A549 (cell line): ENCODE data around the gene GARS1.
"Not testable (repeated sequence)": the region's sequence is repeated elsewhere in the genome, so short reads cannot be mapped to it uniquely, and the experiment has no call there.

Source experiments
- CHD2 ChIP-seq: fragments of 150-350 bp; IDR thresholded peaks from 2 replicates; pipeline ENCODE4 v1.6.1; 2014; ENCODE audit warnings: low read length; ENCODE audit not compliant: partially characterized antibody
- EP300 ChIP-seq, 2 experiments: fragments of >200 bp; sonication (Bioruptor Twin); formaldehyde crosslinking; IDR thresholded peaks; 2 replicates in 1 of 2; 3 replicates in 1 of 2; pipeline ENCODE4 v1.6.1; 2016 to 2017
- JUNB ChIP-seq: fragments of >200 bp; sonication (Bioruptor Twin); formaldehyde crosslinking; IDR thresholded peaks from 2 replicates; pipeline ENCODE4 v1.6.1; 2016
- NPAS2 ChIP-seq: fragments of 250-450 bp; sonication (Bioruptor Pico); IDR thresholded peaks from 2 replicates; pipeline ENCODE4 v1.8.0; 2022; ENCODE audit warnings: mild to moderate bottlenecking, moderate library complexity, borderline replicate concordance
- POLR2A ChIP-seq: IDR thresholded peaks from 2 replicates; pipeline ENCODE4 v1.6.1; 2012; ENCODE audit warnings: mild to moderate bottlenecking, low read length
- RAD21 ChIP-seq, 2 experiments: fragments of >200 bp in 1 of 2; sonication (Bioruptor Twin) in 1 of 2; formaldehyde crosslinking in 1 of 2; IDR thresholded peaks in 1 of 2; conservative IDR thresholded peaks in 1 of 2; 2 replicates in 1 of 2; 3 replicates in 1 of 2; pipeline ENCODE4 v1.6.1; 2012 to 2018; ENCODE audit warnings: inconsistent platforms in 1 of 2
- RNF2 ChIP-seq: fragments of 200-600 bp; sonication (generic); IDR thresholded peaks from 2 replicates; pipeline ENCODE4 v1.6.1; 2016; ENCODE audit warnings: low read depth, mild to moderate bottlenecking, antibody characterized with exemption, moderate library complexity, borderline replicate concordance
- TP53 ChIP-seq: fragments of 250-450 bp; sonication (Bioruptor Pico); IDR thresholded peaks from 2 replicates; pipeline ENCODE4 v1.5.0; 2021; ENCODE audit warnings: mild to moderate bottlenecking, moderate library complexity
- TF ChIP-seq, protein P1 (sequence below): fragments of 450-650 bp; IDR thresholded peaks from 2 replicates; pipeline ENCODE4 v1.6.1; 2014; ENCODE audit warnings: antibody characterized with exemption
- TF ChIP-seq, protein P2 (sequence below): fragments of >200 bp; sonication (Bioruptor Twin); formaldehyde crosslinking; IDR thresholded peaks from 3 replicates; pipeline ENCODE4 v1.5.1; 2016

DNA sequence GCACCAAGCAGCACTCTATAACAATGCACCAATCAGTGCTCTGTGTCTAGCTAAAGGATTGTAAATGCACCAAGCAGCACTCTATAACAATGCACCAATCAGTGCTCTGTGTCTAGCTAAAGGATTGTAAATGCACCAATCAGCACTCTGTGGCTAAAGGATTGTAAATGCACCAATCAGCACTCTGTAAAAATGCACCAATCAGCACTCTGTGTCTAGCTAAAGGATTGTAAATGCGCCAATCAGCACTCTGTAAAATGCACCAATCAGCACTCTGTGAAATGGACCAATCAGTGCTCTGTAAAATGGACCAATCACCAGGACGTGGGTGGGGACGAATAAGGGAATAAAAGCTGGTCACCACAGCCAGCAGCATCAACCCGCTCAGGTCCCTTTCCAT is 24.4 kb upstream of the GARS1 start:
- TF ChIP-seq POLR2A; TP53 (CRISPR knock-in tag); RAD21 (conservative IDR thresholded peaks at IDR 0.05 in 1 of 2, IDR thresholded peaks at IDR 0.05 in 1 of 2); RNF2; EP300 (IDR thresholded peaks at IDR 0.05); NPAS2 (CRISPR knock-in tag); CHD2; JUNB: not testable (repeated sequence)
- TF ChIP-seq, protein P1, sequence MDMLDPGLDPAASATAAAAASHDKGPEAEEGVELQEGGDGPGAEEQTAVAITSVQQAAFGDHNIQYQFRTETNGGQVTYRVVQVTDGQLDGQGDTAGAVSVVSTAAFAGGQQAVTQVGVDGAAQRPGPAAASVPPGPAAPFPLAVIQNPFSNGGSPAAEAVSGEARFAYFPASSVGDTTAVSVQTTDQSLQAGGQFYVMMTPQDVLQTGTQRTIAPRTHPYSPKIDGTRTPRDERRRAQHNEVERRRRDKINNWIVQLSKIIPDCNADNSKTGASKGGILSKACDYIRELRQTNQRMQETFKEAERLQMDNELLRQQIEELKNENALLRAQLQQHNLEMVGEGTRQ, result not testable (repeated sequence)
- TF ChIP-seq, protein P2, sequence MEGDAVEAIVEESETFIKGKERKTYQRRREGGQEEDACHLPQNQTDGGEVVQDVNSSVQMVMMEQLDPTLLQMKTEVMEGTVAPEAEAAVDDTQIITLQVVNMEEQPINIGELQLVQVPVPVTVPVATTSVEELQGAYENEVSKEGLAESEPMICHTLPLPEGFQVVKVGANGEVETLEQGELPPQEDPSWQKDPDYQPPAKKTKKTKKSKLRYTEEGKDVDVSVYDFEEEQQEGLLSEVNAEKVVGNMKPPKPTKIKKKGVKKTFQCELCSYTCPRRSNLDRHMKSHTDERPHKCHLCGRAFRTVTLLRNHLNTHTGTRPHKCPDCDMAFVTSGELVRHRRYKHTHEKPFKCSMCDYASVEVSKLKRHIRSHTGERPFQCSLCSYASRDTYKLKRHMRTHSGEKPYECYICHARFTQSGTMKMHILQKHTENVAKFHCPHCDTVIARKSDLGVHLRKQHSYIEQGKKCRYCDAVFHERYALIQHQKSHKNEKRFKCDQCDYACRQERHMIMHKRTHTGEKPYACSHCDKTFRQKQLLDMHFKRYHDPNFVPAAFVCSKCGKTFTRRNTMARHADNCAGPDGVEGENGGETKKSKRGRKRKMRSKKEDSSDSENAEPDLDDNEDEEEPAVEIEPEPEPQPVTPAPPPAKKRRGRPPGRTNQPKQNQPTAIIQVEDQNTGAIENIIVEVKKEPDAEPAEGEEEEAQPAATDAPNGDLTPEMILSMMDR, result not testable (repeated sequence)
